Fibroblast of skin of left quadriceps (primary cell): Measurements from ENCODE around the gene STOML1.
A peak's percentile ranks its signal among the peaks of the same experiment; 100 is the strongest.
"Not testable (repeated sequence)": the region's sequence is repeated elsewhere in the genome, so short reads cannot be mapped to it uniquely, and the experiment has no call there.

ENCODE experiments used
- DNase-seq, 2 experiments: peaks; one replicate each; pipeline ENCODE4 v3.0.0-alpha.2; 2013; ENCODE audit warnings: low read depth in 2 of 2

The STOML1 gene

DNA sequence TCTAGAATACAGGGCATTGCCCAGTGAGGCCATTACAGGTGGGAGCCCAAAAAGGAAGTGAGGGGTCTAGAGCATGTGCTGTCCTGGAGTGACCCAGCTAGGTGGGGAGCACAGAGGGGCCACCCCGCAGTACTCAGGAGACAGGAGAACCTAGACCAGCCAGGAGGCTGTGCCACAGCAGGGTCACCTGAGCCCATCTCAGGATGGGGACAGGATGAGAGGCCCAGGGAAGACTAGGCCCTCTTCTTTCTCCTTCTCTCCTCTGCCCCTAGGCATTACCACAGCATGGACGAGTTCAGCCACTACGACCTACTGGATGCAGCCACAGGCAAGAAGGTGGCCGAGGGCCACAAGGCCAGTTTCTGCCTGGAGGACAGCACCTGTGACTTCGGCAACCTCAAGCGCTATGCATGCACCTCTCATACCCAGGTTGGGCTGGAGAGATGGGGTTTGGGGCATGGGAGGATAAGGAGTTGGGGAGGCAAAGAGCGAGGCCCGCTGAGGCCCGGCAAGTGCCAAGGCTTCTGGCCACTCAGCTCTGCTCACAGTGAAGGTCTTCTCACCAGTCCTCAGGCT is 45.2 kb downstream of the STOML1 start:
- no peak for DNase-seq

DNA sequence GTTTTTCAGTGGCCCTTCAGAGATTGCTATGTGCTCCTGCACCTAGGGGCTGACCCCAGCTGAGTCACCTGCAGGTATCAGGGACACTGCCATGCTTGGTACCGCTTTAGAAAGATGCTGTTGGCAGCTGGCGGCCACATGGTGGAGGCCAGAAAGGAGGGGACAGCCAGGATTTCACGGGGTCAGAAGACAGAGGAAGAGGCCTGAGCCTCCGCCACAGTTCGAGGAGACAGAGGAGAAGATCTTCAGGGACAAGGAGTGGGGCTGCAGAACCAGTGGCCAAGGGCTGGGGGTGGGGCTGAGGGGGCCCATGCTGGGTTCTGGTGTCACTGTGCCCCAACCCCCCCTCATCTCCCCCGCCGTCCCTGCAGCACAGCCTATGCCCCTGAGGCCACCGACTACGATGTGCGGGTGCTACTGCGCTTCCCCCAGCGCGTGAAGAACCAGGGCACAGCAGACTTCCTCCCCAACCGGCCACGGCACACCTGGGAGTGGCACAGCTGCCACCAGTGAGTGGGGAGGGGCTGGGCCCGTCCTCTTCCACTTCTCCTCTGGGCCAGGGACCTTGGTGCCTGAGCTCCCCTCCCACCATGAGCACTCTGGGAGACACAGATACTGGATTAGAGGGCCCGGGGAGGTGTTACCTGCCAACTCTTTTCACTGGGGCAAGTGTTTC is 45.9 kb downstream of the STOML1 start:
- DNase-seq: no peak

GRCh38 chr15:73945130-73945508 is 47.0 kb downstream of the STOML1 start:
- DNase-seq: no peak

- no peak for DNase-seq
Observed at GRCh38 chr15:73944161-73945129, 47.6 kb downstream of the STOML1 start.

GRCh38 chr15:73942751-73943270 is 49.3 kb downstream of the STOML1 start:
- DNase-seq: no peak

GRCh38 chr15:73941871-73942635 is 50.0 kb downstream of the STOML1 start:
- DNase-seq: no peak

DNA sequence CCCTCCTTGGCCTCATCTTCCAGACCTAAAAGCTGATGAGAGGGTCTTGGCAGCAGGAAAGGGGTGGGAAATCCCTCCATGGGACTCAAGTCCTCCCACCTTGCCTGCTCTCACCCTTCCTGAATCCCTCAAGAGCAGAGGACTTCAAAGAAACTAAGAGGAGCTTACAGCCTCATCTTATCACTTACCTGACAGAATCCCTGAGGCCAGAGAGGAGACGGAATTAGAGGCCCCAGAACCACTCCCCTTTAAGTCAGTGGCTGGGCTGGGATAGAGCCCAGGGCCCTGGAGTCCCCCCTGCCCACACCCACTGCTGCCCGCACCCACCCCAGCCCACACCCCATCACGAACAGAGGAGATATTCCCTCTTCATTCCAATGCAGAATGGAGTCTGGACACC is 50.6 kb downstream of the STOML1 start:
- DNase-seq: no peak

DNA sequence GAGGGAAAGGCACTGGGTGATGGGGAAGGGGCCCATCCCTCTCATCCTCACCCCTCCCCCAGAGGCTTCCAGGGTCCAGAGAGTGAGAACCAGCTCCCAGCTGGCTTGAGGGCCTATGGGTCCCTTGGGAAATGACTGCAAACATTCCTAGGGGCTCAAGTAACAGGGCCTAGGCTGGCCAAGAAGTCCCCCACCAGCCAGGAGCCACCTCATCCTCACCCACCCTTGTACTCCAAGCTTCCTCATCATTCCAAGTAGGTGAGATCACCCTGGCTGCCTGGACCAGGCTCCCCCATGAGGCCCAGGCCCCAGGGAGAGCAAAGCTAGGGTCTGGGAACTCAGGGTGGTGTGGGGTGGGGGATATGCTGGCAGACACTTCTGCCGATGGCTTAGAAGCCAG is 51.1 kb downstream of the STOML1 start:
- peak; percentile 94 for DNase-seq

- DNase-seq: no peak
Observed at GRCh38 chr15:73940061-73940981, 51.8 kb downstream of the STOML1 start.

DNA sequence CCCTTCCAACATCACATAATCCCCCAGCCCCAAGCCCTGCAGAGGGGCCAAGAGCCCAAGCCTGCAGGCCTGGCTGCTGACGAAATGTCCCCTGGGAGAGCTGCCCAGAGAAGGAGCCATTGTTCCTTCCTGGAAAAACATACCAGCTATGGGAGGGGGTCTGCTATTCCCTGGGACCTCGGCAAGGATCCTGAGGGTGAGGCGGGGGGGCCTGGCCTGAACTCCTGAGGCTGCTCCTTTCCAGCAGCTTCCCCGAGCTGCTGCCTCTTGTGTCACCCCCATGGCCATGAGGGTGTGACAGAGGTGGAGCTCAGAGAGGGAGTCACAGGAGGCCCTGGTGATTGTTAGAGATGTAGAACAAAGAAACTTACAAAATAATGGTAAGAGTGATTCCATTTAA is 53.0 kb downstream of the STOML1 start:
- no peak for DNase-seq

DNA sequence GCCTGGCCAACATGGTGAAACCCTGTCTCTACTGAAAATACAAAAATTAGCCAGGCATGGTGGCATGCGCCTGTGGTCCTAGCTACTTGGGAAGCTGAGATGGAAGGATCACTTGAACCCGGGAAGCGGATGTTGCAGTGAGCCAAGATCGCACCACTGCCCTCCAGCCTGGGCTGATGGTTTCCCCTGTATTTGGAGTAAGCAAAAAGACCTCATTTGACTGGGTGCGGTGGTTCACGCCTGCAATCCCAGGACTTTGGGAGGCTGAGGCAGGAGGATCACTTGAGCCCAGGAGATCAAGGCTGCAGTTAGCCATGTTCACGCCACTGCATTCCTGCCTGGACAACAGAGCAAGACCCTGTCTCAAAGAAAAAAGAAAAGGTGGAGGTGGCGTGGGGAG is 53.6 kb downstream of the STOML1 start:
- not testable (repeated sequence) for DNase-seq

GRCh38 chr15:73937726-73938125 is 54.4 kb downstream of the STOML1 start:
- DNase-seq: no peak

DNA sequence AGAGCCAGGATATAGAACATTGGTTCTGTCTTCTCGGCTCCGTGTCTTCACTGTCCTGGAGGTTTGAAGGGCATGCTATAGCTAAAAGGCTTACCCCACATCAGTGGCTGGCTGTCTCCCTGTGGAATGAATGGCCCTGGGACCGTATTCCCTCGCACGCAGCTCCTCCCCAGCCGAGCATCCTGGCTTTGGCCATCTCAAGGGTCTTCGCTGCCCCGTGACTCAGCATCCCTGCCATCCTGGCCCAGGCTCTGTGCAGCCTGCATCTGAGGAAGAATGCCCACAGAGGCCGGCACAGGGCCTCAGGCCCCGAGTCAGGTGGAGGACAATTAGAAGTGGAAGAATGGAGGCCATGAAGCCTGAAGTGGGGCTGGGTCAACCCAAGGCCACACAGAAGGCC is 54.8 kb downstream of the STOML1 start:
- DNase-seq: no peak

- DNase-seq: no peak
Observed at GRCh38 chr15:73936588-73937290, 55.4 kb downstream of the STOML1 start.

DNA sequence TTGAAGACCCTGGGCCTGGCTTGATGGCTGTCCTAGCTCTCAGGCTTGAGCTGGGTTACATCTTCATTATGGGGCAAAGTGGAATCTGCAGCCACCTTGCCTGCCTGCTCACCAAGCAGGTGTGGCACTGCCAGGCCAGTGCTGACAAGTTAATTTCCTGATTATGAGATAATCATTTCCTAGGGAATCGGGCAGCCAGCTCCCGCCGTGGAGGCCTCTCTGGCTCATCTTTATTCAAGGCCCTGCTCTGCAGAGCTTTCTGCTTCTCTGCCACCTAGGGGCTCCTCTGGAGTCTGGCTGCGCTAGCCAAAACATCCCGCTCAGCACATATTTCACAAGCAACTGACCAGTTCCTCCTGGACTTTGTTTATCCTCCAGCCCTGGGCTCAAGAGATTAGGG is 55.9 kb downstream of the STOML1 start:
- DNase-seq: no peak

- no peak for DNase-seq
Observed at GRCh38 chr15:73935547-73935946, 56.5 kb downstream of the STOML1 start.

- DNase-seq: no peak
Observed at GRCh38 chr15:73934281-73934680, 57.8 kb downstream of the STOML1 start.

DNA sequence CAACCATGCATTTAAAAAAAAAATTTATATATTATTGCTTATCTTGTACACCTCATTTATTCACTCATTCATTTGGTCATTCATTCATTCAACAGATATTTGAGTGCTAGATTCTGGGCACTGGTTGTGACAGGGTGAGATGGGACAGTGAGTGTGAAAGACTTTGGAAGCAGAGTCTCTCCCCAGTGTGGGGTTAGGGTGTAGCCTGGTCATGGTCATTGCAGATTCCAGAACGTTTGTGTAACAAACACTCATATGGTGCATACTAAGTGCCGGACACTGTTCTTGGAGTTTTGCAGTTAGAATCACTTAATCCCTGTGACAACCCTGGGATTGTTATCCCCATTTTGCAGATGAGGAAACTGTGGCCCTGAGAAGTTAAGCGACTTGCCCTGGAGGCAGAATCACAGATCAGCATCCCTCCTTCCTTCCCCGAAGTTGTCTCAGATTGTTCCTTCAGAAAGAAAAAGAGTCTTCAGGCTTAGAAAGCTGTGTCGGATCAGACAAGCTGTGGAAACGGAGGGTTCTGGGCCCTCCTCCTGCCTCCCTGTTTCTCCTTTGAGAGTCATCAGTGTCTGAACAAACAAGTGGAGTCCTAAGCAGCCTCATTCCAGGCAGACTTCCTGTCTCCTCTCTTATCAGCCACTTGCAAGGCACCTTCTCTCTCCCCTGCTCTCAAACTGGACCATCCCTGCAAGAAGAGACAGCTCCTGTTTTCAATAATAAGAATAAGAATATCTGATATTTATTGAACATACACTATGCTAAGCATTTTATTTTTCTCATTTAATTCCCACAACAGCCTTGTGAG is 59.5 kb downstream of the STOML1 start:
- DNase-seq: no peak

- DNase-seq: no peak
Observed at GRCh38 chr15:73931441-73931840, 60.7 kb downstream of the STOML1 start.
